HG02943 (cell line): Measurements from ENCODE around the gene IL17C.

Experiments
- ATAC-seq: cut with Tn5 transposase; IDR thresholded peaks from one replicate; pipeline ENCODE4 v1.9.1; 2021; ENCODE audit warnings: mild to moderate bottlenecking, low read depth, moderate library complexity; ENCODE audit not compliant: unreplicated experiment

Gene IL17C

GRCh38 chr16:88638323-88639230 lies at the start of gene IL17C:
Gene IL17C (plus strand): TSS chr16:88638572. CDS start chr16:88638642, 70 bp downstream.
- ATAC-seq, result no peak

- ATAC-seq, result no peak
Observed at GRCh38 chr16:88588754-88589153, 49.6 kb upstream of the IL17C start.

GRCh38 chr16:88589441-88589840 lies 48.9 kb upstream of the IL17C start:
- ATAC-seq, result no peak

GRCh38 chr16:88591577-88592021 lies 46.8 kb upstream of the IL17C start:
- ATAC-seq, result no peak

GRCh38 chr16:88593061-88593460 lies 45.3 kb upstream of the IL17C start:
- no peak for ATAC-seq

- no peak for ATAC-seq
Observed at GRCh38 chr16:88593489-88593888, 44.9 kb upstream of the IL17C start.

- no peak for ATAC-seq
Observed at GRCh38 chr16:88593910-88594309, 44.5 kb upstream of the IL17C start.

- no peak for ATAC-seq
Observed at GRCh38 chr16:88595101-88595500, 43.3 kb upstream of the IL17C start.

GRCh38 chr16:88595921-88596320 lies 42.5 kb upstream of the IL17C start:
- no peak for ATAC-seq

- ATAC-seq, result no peak
Observed at GRCh38 chr16:88596483-88596882, 41.9 kb upstream of the IL17C start.

GRCh38 chr16:88597856-88598491 lies 40.4 kb upstream of the IL17C start:
- no peak for ATAC-seq

GRCh38 chr16:88599092-88599733 lies 39.2 kb upstream of the IL17C start:
- no peak for ATAC-seq

- ATAC-seq, result no peak
Observed at GRCh38 chr16:88599825-88600538, 38.4 kb upstream of the IL17C start.

- no peak for ATAC-seq
Observed at GRCh38 chr16:88600539-88600896, 37.9 kb upstream of the IL17C start.

- no peak for ATAC-seq
Observed at GRCh38 chr16:88601313-88602036, 36.9 kb upstream of the IL17C start.

GRCh38 chr16:88602091-88602490 lies 36.3 kb upstream of the IL17C start:
- no peak for ATAC-seq

- no peak for ATAC-seq
Observed at GRCh38 chr16:88605186-88606147, 32.9 kb upstream of the IL17C start.

- ATAC-seq, result no peak
Observed at GRCh38 chr16:88606148-88606757, 32.1 kb upstream of the IL17C start.

- no peak for ATAC-seq
Observed at GRCh38 chr16:88608076-88608475, 30.3 kb upstream of the IL17C start.
